Measurements from ENCODE around the gene UNC80. TPM values are rescaled to one million over a fixed set of nuclear protein-coding genes. Genes with fewer than 3 reads are reported as not detected.

The UNC80 gene, protein sequence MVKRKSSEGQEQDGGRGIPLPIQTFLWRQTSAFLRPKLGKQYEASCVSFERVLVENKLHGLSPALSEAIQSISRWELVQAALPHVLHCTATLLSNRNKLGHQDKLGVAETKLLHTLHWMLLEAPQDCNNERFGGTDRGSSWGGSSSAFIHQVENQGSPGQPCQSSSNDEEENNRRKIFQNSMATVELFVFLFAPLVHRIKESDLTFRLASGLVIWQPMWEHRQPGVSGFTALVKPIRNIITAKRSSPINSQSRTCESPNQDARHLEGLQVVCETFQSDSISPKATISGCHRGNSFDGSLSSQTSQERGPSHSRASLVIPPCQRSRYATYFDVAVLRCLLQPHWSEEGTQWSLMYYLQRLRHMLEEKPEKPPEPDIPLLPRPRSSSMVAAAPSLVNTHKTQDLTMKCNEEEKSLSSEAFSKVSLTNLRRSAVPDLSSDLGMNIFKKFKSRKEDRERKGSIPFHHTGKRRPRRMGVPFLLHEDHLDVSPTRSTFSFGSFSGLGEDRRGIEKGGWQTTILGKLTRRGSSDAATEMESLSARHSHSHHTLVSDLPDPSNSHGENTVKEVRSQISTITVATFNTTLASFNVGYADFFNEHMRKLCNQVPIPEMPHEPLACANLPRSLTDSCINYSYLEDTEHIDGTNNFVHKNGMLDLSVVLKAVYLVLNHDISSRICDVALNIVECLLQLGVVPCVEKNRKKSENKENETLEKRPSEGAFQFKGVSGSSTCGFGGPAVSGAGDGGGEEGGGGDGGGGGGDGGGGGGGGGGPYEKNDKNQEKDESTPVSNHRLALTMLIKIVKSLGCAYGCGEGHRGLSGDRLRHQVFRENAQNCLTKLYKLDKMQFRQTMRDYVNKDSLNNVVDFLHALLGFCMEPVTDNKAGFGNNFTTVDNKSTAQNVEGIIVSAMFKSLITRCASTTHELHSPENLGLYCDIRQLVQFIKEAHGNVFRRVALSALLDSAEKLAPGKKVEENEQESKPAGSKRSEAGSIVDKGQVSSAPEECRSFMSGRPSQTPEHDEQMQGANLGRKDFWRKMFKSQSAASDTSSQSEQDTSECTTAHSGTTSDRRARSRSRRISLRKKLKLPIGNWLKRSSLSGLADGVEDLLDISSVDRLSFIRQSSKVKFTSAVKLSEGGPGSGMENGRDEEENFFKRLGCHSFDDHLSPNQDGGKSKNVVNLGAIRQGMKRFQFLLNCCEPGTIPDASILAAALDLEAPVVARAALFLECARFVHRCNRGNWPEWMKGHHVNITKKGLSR (N-terminal part only)
- not detected in 2 replicates for total RNA-seq

DNA sequence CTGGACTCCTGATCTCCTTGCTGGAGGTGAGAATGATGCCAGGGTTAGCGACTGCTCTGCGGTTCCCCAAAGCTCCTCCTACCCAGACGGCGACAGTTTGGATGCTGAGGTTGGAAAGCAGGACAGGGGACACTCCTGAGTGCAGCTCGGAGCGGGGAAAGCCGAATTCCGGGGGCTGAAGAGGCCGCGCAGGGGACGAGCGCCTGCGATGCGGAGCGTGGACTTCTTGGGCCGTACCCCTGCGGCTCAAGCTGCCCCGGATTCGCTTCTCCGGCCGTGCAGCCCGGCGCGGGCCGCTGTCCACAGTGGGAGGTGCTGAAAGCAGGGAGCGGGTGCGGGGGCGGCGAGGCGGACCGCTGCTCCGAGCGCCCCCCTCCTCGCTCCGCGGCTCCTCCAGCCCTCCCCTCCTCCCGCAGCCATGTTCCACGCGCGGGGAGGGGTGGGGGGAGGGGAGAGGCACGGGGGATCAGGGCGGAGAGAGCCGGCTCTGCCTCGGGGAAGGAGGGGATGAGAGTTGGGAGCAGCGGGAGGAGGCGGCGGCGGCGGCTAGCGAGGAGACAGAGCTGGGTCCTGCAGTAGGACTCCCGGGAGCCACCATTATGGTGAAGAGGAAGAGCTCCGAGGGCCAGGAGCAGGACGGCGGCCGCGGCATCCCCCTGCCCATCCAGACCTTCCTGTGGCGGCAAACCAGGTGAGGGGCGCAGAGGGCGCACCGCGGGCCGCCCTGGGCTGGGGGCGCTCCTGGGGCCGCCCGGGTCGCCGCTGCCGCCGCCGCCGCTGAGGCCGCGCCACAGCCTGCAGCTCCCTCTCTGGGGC is at the start of gene UNC80:
Gene UNC80 (plus strand): TSS at position 359 of the 816 bp plus-strand sequence. CDS start 241 bp downstream, at position 600.
- H3K27me3 Mint-ChIP-seq (ENCODE audit: insufficient read depth) = peaks cover 10% of the 10 kb centered on the region
- H3K4me3 Mint-ChIP-seq = no peak within 1 kb of the TSS
- no peak within 1 kb of the TSS for H3K27ac Mint-ChIP-seq
- no peaks in the 10 kb centered on the region for H3K4me1 Mint-ChIP-seq (ENCODE audit: low read depth)
- DNase-seq (ENCODE audit: low spot score) = no peak
- intact Hi-C loops (cut with micrococcal nuclease) = no loop called here
- H3K36me3 Mint-ChIP-seq (ENCODE audit: low read depth) = no peaks in the 10 kb centered on the region
- H3K9me3 Mint-ChIP-seq = no peaks in the 10 kb centered on the region

DNA sequence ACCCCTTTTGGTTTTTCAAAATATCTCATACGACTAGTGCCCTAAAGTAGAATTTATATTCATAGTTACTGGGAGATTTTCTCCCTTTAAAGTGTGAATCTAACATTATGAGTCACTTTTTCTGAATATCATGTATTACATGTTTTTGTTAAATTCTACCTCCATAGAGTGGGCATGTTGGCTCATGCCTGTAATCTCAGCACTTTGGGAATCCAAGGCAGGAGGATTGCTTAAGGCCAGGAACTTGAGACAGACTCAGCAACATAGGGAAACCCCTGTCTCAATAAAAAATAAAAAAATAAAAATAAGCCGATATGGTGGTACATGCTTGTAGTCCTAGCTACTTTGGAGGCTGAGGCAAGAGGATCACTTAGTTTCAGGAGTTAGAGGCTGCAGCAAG is 45.3 kb upstream of the UNC80 start:
- Mint-ChIP-seq H3K4me3 (no peak overlapping the region), H3K27me3 (ENCODE audit: insufficient read depth) (no peaks in the 10 kb centered on the region), H3K9me3 (no peaks in the 10 kb centered on the region), H3K4me1 (ENCODE audit: low read depth) (no peaks in the 10 kb centered on the region), H3K36me3 (ENCODE audit: low read depth) (no peaks in the 10 kb centered on the region), H3K27ac (no peak overlapping the region)
- DNase-seq (ENCODE audit: low spot score) = no peak
- intact Hi-C loops (cut with micrococcal nuclease) = no loop called here

DNA sequence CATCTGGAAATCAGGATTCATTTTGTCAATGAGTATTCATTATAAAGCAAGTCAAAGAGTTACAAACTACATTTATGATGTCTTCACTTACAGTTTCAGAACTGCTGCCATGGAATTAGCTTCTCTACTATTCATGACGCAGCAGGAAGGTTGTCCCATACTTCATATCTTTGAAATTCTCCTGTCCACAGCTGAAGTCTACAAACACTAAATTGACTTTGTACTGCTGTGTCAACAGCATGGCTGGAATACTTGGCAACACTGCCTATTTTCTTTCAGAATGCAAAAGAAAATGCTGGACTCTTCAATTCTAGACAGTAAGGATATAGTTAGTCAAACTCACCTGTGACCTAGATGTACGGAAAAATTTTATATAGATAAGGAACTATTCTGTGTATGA is 44.6 kb upstream of the UNC80 start:
- no peak for DNase-seq (ENCODE audit: low spot score)
- H3K27ac Mint-ChIP-seq = no peak overlapping the region
- H3K4me1 Mint-ChIP-seq (ENCODE audit: low read depth) = no peaks in the 10 kb centered on the region
- no peaks in the 10 kb centered on the region for H3K27me3 Mint-ChIP-seq (ENCODE audit: insufficient read depth)
- H3K9me3 Mint-ChIP-seq = no peaks in the 10 kb centered on the region
- intact Hi-C loops (cut with micrococcal nuclease) = no loop called here
- no peak overlapping the region for H3K4me3 Mint-ChIP-seq
- H3K36me3 Mint-ChIP-seq (ENCODE audit: low read depth) = no peaks in the 10 kb centered on the region

DNA sequence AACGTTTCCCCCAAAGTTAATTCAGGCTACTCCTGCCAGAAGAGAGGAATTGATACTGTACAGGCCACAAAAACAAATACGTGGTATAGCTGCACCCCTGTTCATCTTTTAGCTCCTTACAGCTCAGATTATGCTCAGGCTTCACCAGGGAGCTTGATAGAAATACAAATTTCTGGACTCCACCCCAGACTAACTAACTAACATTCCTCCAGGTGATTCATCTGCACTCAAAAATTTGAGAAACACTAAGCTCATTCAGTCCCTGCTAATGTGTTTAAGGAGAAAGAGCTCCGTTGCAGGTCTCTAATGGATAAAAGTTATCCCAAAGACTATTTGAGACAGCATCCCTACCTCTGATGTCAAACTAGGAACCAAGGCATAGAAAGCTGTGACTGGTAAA is 36.8 kb upstream of the UNC80 start:
- DNase-seq (ENCODE audit: low spot score) = no peak
- Mint-ChIP-seq H3K27ac (no peak overlapping the region), H3K36me3 (ENCODE audit: low read depth) (no peaks in the 10 kb centered on the region), H3K27me3 (ENCODE audit: insufficient read depth) (no peaks in the 10 kb centered on the region), H3K9me3 (no peaks in the 10 kb centered on the region), H3K4me3 (no peak overlapping the region), H3K4me1 (ENCODE audit: low read depth) (no peaks in the 10 kb centered on the region)
- intact Hi-C loops (cut with micrococcal nuclease) = no loop called here

DNA sequence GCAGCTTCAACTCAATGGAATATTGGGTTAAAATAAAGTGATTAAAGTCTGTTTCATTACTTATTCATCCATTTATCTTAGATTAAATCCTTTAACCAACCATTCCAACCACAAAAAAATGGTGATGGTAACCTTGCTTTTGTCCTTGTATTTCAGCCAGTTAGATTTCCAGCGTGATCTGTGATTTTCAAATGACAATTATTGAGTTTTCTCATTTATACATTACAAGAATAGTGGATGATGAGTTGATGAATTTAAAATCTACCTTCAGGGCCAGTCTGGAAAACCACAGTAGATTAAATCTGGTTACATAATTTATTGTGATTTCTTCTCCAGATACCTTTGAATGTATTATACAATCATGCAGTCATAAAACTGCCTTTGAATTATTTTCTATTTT is 29.7 kb upstream of the UNC80 start:
- H3K4me3 Mint-ChIP-seq = no peak overlapping the region
- H3K27ac Mint-ChIP-seq = no peak overlapping the region
- DNase-seq (ENCODE audit: low spot score) = no peak
- no peaks in the 10 kb centered on the region for H3K36me3 Mint-ChIP-seq (ENCODE audit: low read depth)
- no peaks in the 10 kb centered on the region for H3K4me1 Mint-ChIP-seq (ENCODE audit: low read depth)
- no peaks in the 10 kb centered on the region for H3K27me3 Mint-ChIP-seq (ENCODE audit: insufficient read depth)
- intact Hi-C loops (cut with micrococcal nuclease) = no loop called here
- H3K9me3 Mint-ChIP-seq = peaks cover 4% of the 10 kb centered on the region

DNA sequence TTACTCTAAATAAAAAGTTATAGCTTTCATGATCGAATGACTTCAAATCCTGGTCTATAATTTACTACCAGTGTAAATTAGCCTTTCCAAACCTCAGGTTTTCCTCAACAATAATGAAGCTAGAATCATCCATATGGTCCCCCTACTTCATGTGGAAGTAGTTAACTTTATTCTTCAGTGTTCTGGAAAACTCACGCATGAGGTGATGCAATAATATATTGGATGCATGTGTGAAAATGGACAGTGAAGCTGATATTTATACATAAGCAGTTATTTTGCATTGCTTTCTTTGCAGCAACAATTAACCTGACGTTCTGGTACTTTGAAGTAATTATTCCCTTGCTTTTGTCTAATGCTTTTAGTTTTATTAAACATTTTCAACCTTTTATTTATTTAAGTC is 18.6 kb upstream of the UNC80 start:
- Mint-ChIP-seq H3K27me3 (ENCODE audit: insufficient read depth) (no peaks in the 10 kb centered on the region), H3K4me3 (no peak overlapping the region), H3K27ac (no peak overlapping the region), H3K36me3 (ENCODE audit: low read depth) (no peaks in the 10 kb centered on the region), H3K4me1 (ENCODE audit: low read depth) (no peaks in the 10 kb centered on the region), H3K9me3 (no peaks in the 10 kb centered on the region)
- no peak for DNase-seq (ENCODE audit: low spot score)
- intact Hi-C loops (cut with micrococcal nuclease) = no loop called here

DNA sequence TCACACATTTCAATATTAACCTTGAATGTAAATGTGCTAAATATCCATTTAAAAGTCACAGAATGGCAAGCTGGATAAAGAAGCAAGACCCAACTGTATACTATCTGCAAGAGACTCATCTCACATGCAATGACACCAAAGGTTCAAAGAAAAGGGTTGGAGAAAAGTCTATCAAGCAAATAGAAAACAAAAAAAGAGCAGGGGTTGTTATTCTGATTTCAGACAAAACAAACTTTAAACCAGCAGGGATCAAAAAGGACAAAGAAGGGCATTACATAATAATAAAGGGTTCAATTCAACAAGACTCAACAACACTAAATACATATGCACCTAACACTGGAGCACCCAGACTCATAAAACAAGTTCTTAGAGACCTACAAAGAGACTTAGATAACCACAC is 14.5 kb upstream of the UNC80 start:
- H3K4me1 Mint-ChIP-seq (ENCODE audit: low read depth) = no peaks in the 10 kb centered on the region
- H3K36me3 Mint-ChIP-seq (ENCODE audit: low read depth) = no peaks in the 10 kb centered on the region
- DNase-seq (ENCODE audit: low spot score) = no peak
- no peak overlapping the region for H3K4me3 Mint-ChIP-seq
- no peak overlapping the region for H3K27ac Mint-ChIP-seq
- intact Hi-C loops (cut with micrococcal nuclease) = no loop called here
- H3K9me3 Mint-ChIP-seq = no peaks in the 10 kb centered on the region
- no peaks in the 10 kb centered on the region for H3K27me3 Mint-ChIP-seq (ENCODE audit: insufficient read depth)

DNA sequence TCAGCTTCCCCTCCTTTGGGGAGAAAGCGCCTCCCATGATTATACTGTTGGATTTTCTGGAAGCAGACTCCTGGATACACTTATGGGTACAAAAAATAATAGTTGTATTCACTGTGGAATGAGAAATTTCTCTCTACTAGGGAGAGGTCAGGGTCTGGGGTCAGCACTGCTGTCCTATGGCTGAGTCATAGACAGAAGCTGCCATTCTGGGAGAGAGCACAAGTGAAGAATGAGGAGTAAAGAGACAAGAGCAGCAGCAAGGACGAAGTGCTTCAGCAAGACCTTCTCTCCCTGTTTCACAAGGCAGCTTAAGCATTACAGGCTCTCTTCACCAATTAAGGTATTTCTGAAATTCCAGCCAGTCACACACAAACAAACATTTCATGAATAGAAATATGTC is 10.1 kb upstream of the UNC80 start:
- H3K27me3 Mint-ChIP-seq (ENCODE audit: insufficient read depth) = no peaks in the 10 kb centered on the region
- no peaks in the 10 kb centered on the region for H3K36me3 Mint-ChIP-seq (ENCODE audit: low read depth)
- intact Hi-C loops (cut with micrococcal nuclease) = no loop called here

DNA sequence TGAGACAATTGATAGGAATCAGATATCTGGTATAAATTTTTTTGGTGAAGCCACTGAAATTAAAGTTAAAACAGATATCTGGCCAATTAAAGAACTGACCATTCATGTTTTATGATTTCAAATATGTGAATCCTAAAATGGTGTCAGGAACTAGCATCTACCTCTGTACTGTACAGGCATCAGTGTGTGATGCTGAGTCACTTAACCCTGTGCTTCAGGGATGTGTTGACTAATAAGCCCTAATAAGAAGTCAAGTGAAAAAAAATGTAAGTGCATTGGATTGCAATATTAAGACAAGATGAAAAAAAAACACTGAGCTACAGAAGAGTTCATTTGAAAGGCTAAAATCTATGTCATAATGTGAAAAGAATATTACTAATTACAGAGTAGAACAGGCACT is 9.1 kb upstream of the UNC80 start:
- Mint-ChIP-seq H3K4me1 (ENCODE audit: low read depth) (no peaks in the 10 kb centered on the region), H3K36me3 (ENCODE audit: low read depth) (no peaks in the 10 kb centered on the region), H3K9me3 (no peaks in the 10 kb centered on the region), H3K4me3 (no peak overlapping the region), H3K27me3 (ENCODE audit: insufficient read depth) (no peaks in the 10 kb centered on the region), H3K27ac (no peak overlapping the region)
- no peak for DNase-seq (ENCODE audit: low spot score)
- intact Hi-C loops (cut with micrococcal nuclease) = no loop called here

More for the DNA sequence above, 10.1 kb upstream of the UNC80 start:
- no peaks in the 10 kb centered on the region for H3K9me3 Mint-ChIP-seq
- DNase-seq (ENCODE audit: low spot score) = no peak
- H3K4me3 Mint-ChIP-seq = no peak overlapping the region
- no peaks in the 10 kb centered on the region for H3K4me1 Mint-ChIP-seq (ENCODE audit: low read depth)
- no peak overlapping the region for H3K27ac Mint-ChIP-seq

DNA sequence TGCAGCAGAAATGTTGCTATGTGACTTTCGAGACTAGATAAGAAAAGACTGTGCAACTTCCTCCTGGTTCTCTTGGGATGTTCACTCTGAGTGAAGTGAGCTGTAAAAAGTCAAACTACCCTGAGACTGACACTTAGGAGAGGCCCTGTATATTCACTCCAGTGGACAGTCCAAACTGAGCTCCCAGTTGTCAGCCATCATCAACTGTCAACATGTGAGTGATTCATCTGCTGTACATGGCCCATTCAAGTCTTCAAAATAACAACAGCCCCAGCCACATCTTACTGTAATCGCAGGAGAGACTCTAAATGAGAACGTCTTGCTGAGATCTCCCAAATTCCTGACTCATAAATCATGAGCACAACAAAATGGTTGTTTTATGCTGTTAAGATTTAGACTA is 8.5 kb upstream of the UNC80 start:
- DNase-seq (ENCODE audit: low spot score) = no peak
- intact Hi-C loops (cut with micrococcal nuclease) = no loop called here
- Mint-ChIP-seq H3K4me1 (ENCODE audit: low read depth) (no peaks in the 10 kb centered on the region), H3K27ac (no peak overlapping the region), H3K36me3 (ENCODE audit: low read depth) (no peaks in the 10 kb centered on the region), H3K4me3 (no peak overlapping the region), H3K27me3 (ENCODE audit: insufficient read depth) (no peaks in the 10 kb centered on the region), H3K9me3 (no peaks in the 10 kb centered on the region)

DNA sequence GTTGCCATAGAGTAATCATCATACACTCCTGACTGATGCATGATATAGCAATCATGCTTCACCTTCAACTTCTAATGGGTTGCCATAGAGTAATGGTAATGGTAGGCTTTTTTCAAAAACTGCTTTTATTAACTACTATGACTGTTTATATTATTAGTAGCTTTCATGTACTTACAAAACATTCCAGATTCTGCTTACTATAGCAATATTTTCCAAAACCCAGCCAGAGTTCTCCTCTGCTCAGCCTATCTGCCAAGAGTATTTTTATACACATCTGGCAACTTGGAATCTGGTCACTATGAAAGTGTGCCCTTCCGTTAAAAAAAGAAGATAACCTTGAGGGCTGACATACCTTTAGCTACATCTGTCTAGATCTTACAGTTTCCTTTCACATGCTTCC is 5.0 kb upstream of the UNC80 start:
- no peaks in the 10 kb centered on the region for H3K4me1 Mint-ChIP-seq (ENCODE audit: low read depth)
- no peaks in the 10 kb centered on the region for H3K9me3 Mint-ChIP-seq
- no peak overlapping the region for H3K27ac Mint-ChIP-seq
- H3K27me3 Mint-ChIP-seq (ENCODE audit: insufficient read depth) = peaks cover 3% of the 10 kb centered on the region
- no peak overlapping the region for H3K4me3 Mint-ChIP-seq
- intact Hi-C loops (cut with micrococcal nuclease) = no loop called here
- H3K36me3 Mint-ChIP-seq (ENCODE audit: low read depth) = no peaks in the 10 kb centered on the region
- DNase-seq (ENCODE audit: low spot score) = no peak

DNA sequence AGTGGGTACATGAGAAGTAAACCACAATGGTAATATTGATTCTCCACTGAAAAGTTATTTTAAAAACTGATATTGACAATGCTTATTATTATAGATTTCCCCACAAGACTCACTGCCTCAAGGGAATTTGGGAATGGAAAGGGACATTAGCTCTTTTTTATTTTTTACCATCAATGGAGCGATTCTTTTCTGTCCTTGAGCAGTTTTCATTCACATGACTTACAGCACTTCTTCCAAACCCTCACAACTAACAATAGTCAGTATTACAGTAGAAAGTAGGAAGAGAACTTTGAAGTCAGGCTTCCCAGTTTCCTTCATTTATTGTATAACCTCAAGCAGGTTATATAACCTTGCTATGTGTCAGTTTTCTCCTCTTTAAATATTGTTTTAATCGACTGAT is 4.3 kb upstream of the UNC80 start:
- no peaks in the 10 kb centered on the region for H3K36me3 Mint-ChIP-seq (ENCODE audit: low read depth)

More for the DNA sequence above, 4.3 kb upstream of the UNC80 start:
- Mint-ChIP-seq H3K4me1 (ENCODE audit: low read depth) (no peaks in the 10 kb centered on the region), H3K27me3 (ENCODE audit: insufficient read depth) (peaks cover 5% of the 10 kb centered on the region), H3K27ac (no peak overlapping the region), H3K4me3 (no peak overlapping the region), H3K9me3 (no peaks in the 10 kb centered on the region)
- DNase-seq (ENCODE audit: low spot score) = no peak
- intact Hi-C loops (cut with micrococcal nuclease) = no loop called here
